ENCODE results near the gene BPIFB1. TPM values are rescaled to one million over a fixed set of nuclear protein-coding genes. Genes with fewer than 3 reads are reported as not detected.

BPIFB1 gene
- total RNA-seq, 1 experiment from 2014 or later = not detected

- DNase-seq (ENCODE audit: low read depth) = no peak
Observed at GRCh38 chr20:33272155-33272873, 10.7 kb upstream of the BPIFB1 start.

- peak; percentile 16 for DNase-seq (ENCODE audit: low read depth)
Observed at GRCh38 chr20:33273117-33273851, 9.7 kb upstream of the BPIFB1 start.

- DNase-seq (ENCODE audit: low read depth) = no peak
Observed at GRCh38 chr20:33275215-33275614, 7.8 kb upstream of the BPIFB1 start.

- no peak for DNase-seq (ENCODE audit: low read depth)
Observed at GRCh38 chr20:33275871-33276270, 7.1 kb upstream of the BPIFB1 start.

- DNase-seq (ENCODE audit: low read depth) = no peak
Observed at GRCh38 chr20:33276303-33277113, 6.5 kb upstream of the BPIFB1 start.

- DNase-seq (ENCODE audit: low read depth) = no peak
Observed at GRCh38 chr20:33277471-33278441, 5.3 kb upstream of the BPIFB1 start.

GRCh38 chr20:33278700-33279099, 4.3 kb upstream of the BPIFB1 start:
- no peak for DNase-seq (ENCODE audit: low read depth)

- DNase-seq (ENCODE audit: low read depth) = peak; percentile 55
Observed at GRCh38 chr20:33279261-33279910, 3.6 kb upstream of the BPIFB1 start.

GRCh38 chr20:33280000-33280680, 2.9 kb upstream of the BPIFB1 start:
- DNase-seq (ENCODE audit: low read depth) = no peak

- no peak for DNase-seq (ENCODE audit: low read depth)
Observed at GRCh38 chr20:33280775-33281174, 2.2 kb upstream of the BPIFB1 start.

GRCh38 chr20:33281550-33282146, 1.4 kb upstream of the BPIFB1 start:
- DNase-seq (ENCODE audit: low read depth) = no peak

GRCh38 chr20:33282196-33282934, 649 bp upstream of the BPIFB1 start:
- DNase-seq (ENCODE audit: low read depth) = no peak

GRCh38 chr20:33284284-33284683, 1.3 kb downstream of the BPIFB1 start:
- no peak for DNase-seq (ENCODE audit: low read depth)

- DNase-seq (ENCODE audit: low read depth) = no peak
Observed at GRCh38 chr20:33284937-33285336, 1.9 kb downstream of the BPIFB1 start.

- no peak for DNase-seq (ENCODE audit: low read depth)
Observed at GRCh38 chr20:33285861-33286495, 3.0 kb downstream of the BPIFB1 start.

- DNase-seq (ENCODE audit: low read depth) = no peak
Observed at GRCh38 chr20:33287884-33288283, 4.9 kb downstream of the BPIFB1 start.

- DNase-seq (ENCODE audit: low read depth) = no peak
Observed at GRCh38 chr20:33290852-33291251, 7.8 kb downstream of the BPIFB1 start.

- no peak for DNase-seq (ENCODE audit: low read depth)
Observed at GRCh38 chr20:33291416-33291815, 8.4 kb downstream of the BPIFB1 start.

Measured in M059J (cell line).